GM18502 (cell line): ENCODE data around the gene CRYBG1.

Experiments
- ATAC-seq: cut with Tn5 transposase; IDR thresholded peaks from one replicate; pipeline ENCODE4 v1.9.1; 2021; ENCODE audit warnings: mild to moderate bottlenecking; ENCODE audit not compliant: unreplicated experiment, poor library complexity

CRYBG1 gene

GRCh38 chr6:106619223-106619622 is 258.7 kb downstream of the CRYBG1 start:
- no peak for ATAC-seq

DNA sequence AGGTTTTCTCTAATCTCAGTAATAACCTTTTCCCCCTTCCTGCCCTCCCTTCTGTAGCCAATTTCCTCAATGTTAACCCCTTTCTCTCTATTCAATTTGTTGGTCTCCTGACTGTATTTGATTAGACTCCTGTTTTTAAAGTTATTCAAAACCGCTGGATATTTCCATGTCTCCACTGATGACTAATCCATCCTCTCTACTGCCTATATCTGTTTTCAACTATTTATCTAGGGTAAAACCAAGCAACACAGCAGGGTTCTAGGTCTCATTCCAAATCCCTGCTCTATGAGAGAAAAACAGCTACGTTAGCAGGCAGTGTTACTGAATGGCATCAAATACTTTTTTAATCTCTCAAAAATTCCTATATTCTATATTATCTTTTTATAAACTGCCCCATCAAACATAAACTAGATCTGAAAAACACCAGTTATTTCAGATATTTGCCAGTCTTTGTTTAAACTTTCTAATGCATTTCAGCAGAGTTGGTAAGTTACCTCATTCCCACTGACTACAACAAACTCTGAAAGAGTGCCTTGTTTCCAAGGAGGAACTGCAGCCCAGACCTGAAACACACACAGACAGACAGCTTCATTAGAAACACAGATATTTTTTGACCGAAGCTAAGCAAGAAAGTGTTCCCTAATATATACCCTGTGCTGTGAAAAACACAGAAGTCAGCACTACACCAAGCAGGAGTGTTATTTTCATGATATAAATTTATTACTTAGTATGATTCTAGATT is 260.6 kb downstream of the CRYBG1 start:
- no peak for ATAC-seq
